Measurements from ENCODE around the gene TCERG1L.
A peak's percentile ranks its signal among the peaks of the same experiment; 100 is the strongest.
"Not testable (repeated sequence)": the region's sequence is repeated elsewhere in the genome, so short reads cannot be mapped to it uniquely, and the experiment has no call there.

The TCERG1L gene

GRCh38 chr10:131311661-131312477 is at the start of gene TCERG1L:
TSS of gene TCERG1L (minus strand) at chr10:131311721. CDS start at chr10:131311635, 86 bp downstream.
- DNase-seq: no peak

GRCh38 chr10:131358741-131359442 is 47.4 kb upstream of the TCERG1L start:
- no peak for DNase-seq

- DNase-seq: no peak
These were observed 44.9 kb upstream of the TCERG1L start for GRCh38 chr10:131356442-131356841.

GRCh38 chr10:131355881-131356280 is 44.4 kb upstream of the TCERG1L start:
- DNase-seq: no peak

- DNase-seq: no peak
These were observed 43.5 kb upstream of the TCERG1L start for GRCh38 chr10:131355056-131355455.

GRCh38 chr10:131354380-131354779 is 42.9 kb upstream of the TCERG1L start:
- peak; percentile 5 for DNase-seq

- DNase-seq: no peak
These were observed 41.3 kb upstream of the TCERG1L start for GRCh38 chr10:131352765-131353290.

- no peak for DNase-seq
These were observed 39.1 kb upstream of the TCERG1L start for GRCh38 chr10:131350660-131351059.

- no peak for DNase-seq
These were observed 38.7 kb upstream of the TCERG1L start for GRCh38 chr10:131350245-131350644.

- DNase-seq: no peak
These were observed 34.9 kb upstream of the TCERG1L start for GRCh38 chr10:131346456-131346855.

- DNase-seq: no peak
These were observed 34.2 kb upstream of the TCERG1L start for GRCh38 chr10:131345691-131346090.

GRCh38 chr10:131344747-131345146 is 33.2 kb upstream of the TCERG1L start:
- DNase-seq: no peak

- no peak for DNase-seq
These were observed 26.2 kb upstream of the TCERG1L start for GRCh38 chr10:131337741-131338140.

GRCh38 chr10:131332821-131333220 is 21.3 kb upstream of the TCERG1L start:
- no peak for DNase-seq

- no peak for DNase-seq
These were observed 12.4 kb upstream of the TCERG1L start for GRCh38 chr10:131323880-131324279.

GRCh38 chr10:131323025-131323424 is 11.5 kb upstream of the TCERG1L start:
- no peak for DNase-seq

GRCh38 chr10:131322575-131322974 is 11.1 kb upstream of the TCERG1L start:
- DNase-seq: not testable (repeated sequence)

GRCh38 chr10:131320860-131321604 is 9.5 kb upstream of the TCERG1L start:
- DNase-seq: no peak

GRCh38 chr10:131318814-131319213 is 7.3 kb upstream of the TCERG1L start:
- no peak for DNase-seq

- no peak for DNase-seq
These were observed 6.8 kb upstream of the TCERG1L start for GRCh38 chr10:131318291-131318690.

GRCh38 chr10:131316321-131317075 is 5.0 kb upstream of the TCERG1L start:
- DNase-seq: no peak

GRCh38 chr10:131315344-131315743 is 3.8 kb upstream of the TCERG1L start:
- no peak for DNase-seq
